ENCODE measurements around the gene GPR176. TPM values are rescaled to one million over a fixed set of nuclear protein-coding genes. Genes with fewer than 3 reads are reported as not detected.

The GPR176 gene
- polyA plus RNA-seq, 1 of the 3 experiments (the other 2 are of a cell fraction): 21.9 TPM

- Histone ChIP-seq H3F3A (replicated peaks; ENCODE audit: insufficient read depth) (peaks cover 25% of the 10 kb centered on the region), H4K20me1 (ENCODE audit: insufficient read depth) (no peaks in the 10 kb centered on the region), H3K4me1 (ENCODE audit: control insufficient read depth in 1 of 2, insufficient read depth in 2 of 2, low read depth in 1 of 2, low read length in 1 of 2) (peaks cover 0 to 4% of the 10 kb centered on the region in 2 experiments; a peak in 2 of 4 replicates), H3K27ac (ENCODE audit: low read depth in 2 of 2, low read length in 1 of 2) (no peak overlapping the region), H3K9me2 (no peaks in the 10 kb centered on the region), H3K79me2 (ENCODE audit: insufficient read depth) (peaks cover 20% of the 10 kb centered on the region), H3K36me3 (replicated peaks in 1 of 2; ENCODE audit: control insufficient read depth in 1 of 2, insufficient read depth in 2 of 2, low read length in 1 of 2) (peaks cover 72 to 92% of the 10 kb centered on the region in 2 experiments), H3K4me2 (no peak overlapping the region), H3K9me3 (no peaks in the 10 kb centered on the region), H2AFZ (ENCODE audit: low read depth) (no peak overlapping the region), H3K27me3 (ENCODE audit: insufficient read depth) (no peaks in the 10 kb centered on the region), H3K9ac (no peak overlapping the region), H3K4me3 (ENCODE audit: low read depth in 2 of 2, low read length in 1 of 2) (no peak overlapping the region)
- no peak for TF ChIP-seq CHD2 (IDR thresholded peaks at IDR 0.05; ENCODE audit: low read length, partially characterized antibody)
- TF ChIP-seq PBX3 (IDR thresholded peaks at IDR 0.05): no peak
- TF ChIP-seq RXRA (IDR thresholded peaks at IDR 0.05; ENCODE audit: borderline replicate concordance, low read depth): no peak
- TF ChIP-seq NFIC (IDR thresholded peaks at IDR 0.05; ENCODE audit: borderline replicate concordance): no peak
- no peak for TF ChIP-seq EP300 (IDR thresholded peaks at IDR 0.05; ENCODE audit: borderline replicate concordance in 1 of 2, low read depth in 1 of 2, low read length in 1 of 2)
- TF ChIP-seq GABPA (IDR thresholded peaks at IDR 0.05; ENCODE audit: low read depth): no peak
- no peak for TF ChIP-seq FOXJ3 (CRISPR knock-in tag; IDR thresholded peaks at IDR 0.05)
- TF ChIP-seq MEF2A (IDR thresholded peaks at IDR 0.05; ENCODE audit: borderline replicate concordance, low read depth): no peak
- no peak for TF ChIP-seq IRF3 (IDR thresholded peaks at IDR 0.05; ENCODE audit: low read depth, low read length)
- TF ChIP-seq REST (IDR thresholded peaks at IDR 0.05; ENCODE audit: low read depth, low read length): no peak
- TF ChIP-seq MAX (IDR thresholded peaks at IDR 0.05; ENCODE audit: low read depth): no peak
- no peak for TF ChIP-seq USF1 (IDR thresholded peaks at IDR 0.05; ENCODE audit: borderline replicate concordance, low read depth)
- no peak for TF ChIP-seq TAF1 (IDR thresholded peaks at IDR 0.05; ENCODE audit: borderline replicate concordance, low read depth, low read length)
- no peak for TF ChIP-seq CTCF (IDR thresholded peaks at IDR 0.05)
- no peak for TF ChIP-seq NRF1 (IDR thresholded peaks at IDR 0.05; ENCODE audit: low read depth, low read length)
- TF ChIP-seq ELF1 (IDR thresholded peaks at IDR 0.05): no peak
- no peak for TF ChIP-seq JUND (IDR thresholded peaks at IDR 0.05)
- no peak for TF ChIP-seq USF2 (IDR thresholded peaks at IDR 0.05; ENCODE audit: borderline replicate concordance, low read depth, low read length)
- ChIA-PET CTCF (interaction anchor here (1.7 kb wide), 1 partner anchor 28 kb away, joined by 4 read pairs; no protein-coding TSS in a partner anchor), POLR2A (no interaction called here)
- no peak for DNase-seq
- WGBS (ENCODE audit: low lambda C conversion rate): 100% methylated on average over 1 of the region's 1 CpG
Observed at GRCh38 chr15:39947401-39948197, 27.5 kb upstream of the GPR176 start.

Measured in SK-N-SH (cell line).